Endothelial cell (in vitro differentiated cells): ENCODE data around the gene CHL1. TPM values are rescaled to one million over a fixed set of nuclear protein-coding genes. Genes with fewer than 3 reads are reported as not detected.

Experiments
- DNase-seq: peaks from one replicate; pipeline ENCODE4 v3.0.0; 2021; ENCODE audit warnings: low spot score
- H3K27ac Mint-ChIP-seq: one replicate; pipeline ENCODE4 v1.8.0; 2021; ENCODE audit warnings: mixed read lengths, inconsistent platforms; ENCODE audit not compliant: unreplicated experiment
- H3K27me3 Mint-ChIP-seq: one replicate; pipeline ENCODE4 v1.8.0; 2021; ENCODE audit warnings: mild to moderate bottlenecking, moderate library complexity, mixed read lengths, inconsistent platforms; ENCODE audit not compliant: unreplicated experiment
- H3K36me3 Mint-ChIP-seq: one replicate; pipeline ENCODE4 v1.8.0; 2021; ENCODE audit warnings: mild to moderate bottlenecking, low read depth, mixed read lengths, inconsistent platforms; ENCODE audit not compliant: unreplicated experiment
- H3K4me1 Mint-ChIP-seq: one replicate; pipeline ENCODE4 v1.8.0; 2021; ENCODE audit warnings: mild to moderate bottlenecking, mixed read lengths, inconsistent platforms; ENCODE audit not compliant: unreplicated experiment
- H3K4me3 Mint-ChIP-seq: one replicate; pipeline ENCODE4 v1.8.0; 2021; ENCODE audit warnings: mild to moderate bottlenecking, mixed read lengths, inconsistent platforms; ENCODE audit not compliant: unreplicated experiment
- H3K9me3 Mint-ChIP-seq: one replicate; pipeline ENCODE4 v1.8.0; 2021; ENCODE audit warnings: mixed read lengths, inconsistent platforms; ENCODE audit not compliant: unreplicated experiment
- total RNA-seq: library from RNA; stranded (reverse); fragmentation: NEBNext Ultra II Directional; extraction: Animal tissue kit (Norgen Biotek cat#: 25700); gene quantifications from one replicate; pipeline ENCODE4 v1.2.1, GENCODE V29; 2021; ENCODE audit not compliant: unreplicated experiment
- TF ChIP-seq, protein P1 (sequence below): fragments of 200-600 bp; sonication (generic); IDR thresholded peaks from one replicate; pipeline ENCODE4 v1.5.0; 2021; ENCODE audit warnings: antibody characterized with exemption; ENCODE audit not compliant: unreplicated experiment

The CHL1 gene
- total RNA-seq, 1 donor from 2014 or later: not detected

DNA sequence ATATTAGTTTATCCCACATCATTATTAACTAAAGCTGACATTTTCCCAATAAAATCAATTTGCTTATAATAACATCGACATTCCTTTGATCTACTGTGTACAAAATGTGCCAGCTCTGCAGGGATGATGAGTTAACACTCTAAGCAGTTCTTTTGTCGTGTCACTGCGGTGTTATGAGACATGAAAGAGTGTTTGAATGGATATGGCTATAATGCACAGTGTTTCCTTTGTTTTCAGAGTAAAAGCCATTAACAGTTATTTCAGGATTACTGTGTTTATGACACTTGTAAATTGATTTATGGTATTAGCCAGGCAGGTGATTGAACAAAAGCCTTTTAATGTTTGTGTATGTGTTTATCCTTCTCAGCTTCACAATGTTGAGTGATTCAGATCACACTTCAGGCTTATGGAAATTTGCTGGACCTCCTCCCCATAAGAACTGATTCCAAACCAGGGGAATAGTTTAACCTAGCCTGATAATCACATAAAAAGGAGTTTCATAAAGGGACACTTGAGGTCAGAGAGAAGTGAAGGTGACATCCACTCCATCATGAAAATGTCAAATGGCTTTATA, 115.7 kb downstream of the CHL1 start:
- peaks cover 17% of the 10 kb centered on the region for H3K9me3 Mint-ChIP-seq
- TF ChIP-seq, protein P1, sequence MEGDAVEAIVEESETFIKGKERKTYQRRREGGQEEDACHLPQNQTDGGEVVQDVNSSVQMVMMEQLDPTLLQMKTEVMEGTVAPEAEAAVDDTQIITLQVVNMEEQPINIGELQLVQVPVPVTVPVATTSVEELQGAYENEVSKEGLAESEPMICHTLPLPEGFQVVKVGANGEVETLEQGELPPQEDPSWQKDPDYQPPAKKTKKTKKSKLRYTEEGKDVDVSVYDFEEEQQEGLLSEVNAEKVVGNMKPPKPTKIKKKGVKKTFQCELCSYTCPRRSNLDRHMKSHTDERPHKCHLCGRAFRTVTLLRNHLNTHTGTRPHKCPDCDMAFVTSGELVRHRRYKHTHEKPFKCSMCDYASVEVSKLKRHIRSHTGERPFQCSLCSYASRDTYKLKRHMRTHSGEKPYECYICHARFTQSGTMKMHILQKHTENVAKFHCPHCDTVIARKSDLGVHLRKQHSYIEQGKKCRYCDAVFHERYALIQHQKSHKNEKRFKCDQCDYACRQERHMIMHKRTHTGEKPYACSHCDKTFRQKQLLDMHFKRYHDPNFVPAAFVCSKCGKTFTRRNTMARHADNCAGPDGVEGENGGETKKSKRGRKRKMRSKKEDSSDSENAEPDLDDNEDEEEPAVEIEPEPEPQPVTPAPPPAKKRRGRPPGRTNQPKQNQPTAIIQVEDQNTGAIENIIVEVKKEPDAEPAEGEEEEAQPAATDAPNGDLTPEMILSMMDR: no peak

DNA sequence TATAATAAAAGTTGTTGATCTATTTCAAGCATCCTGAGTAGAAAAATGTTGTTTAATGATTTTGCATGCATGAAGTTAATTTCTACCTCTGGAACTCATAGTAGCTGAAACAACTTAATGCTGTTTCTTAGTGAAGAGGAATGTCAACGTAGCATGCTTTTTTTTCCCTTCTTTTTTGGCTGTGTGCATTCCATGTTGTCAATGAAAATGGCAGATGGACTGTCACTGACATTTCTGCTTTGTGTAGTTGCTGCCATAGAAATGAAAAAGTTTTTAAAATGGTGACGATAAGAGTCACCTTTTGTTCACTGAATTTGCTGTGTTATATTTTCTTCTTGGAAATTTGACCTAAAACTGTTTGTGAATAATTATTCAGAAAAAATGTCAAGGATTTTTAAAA, 116.3 kb downstream of the CHL1 start:
- no peak for DNase-seq
- no peak overlapping the region for H3K4me3 Mint-ChIP-seq
- no peaks in the 10 kb centered on the region for H3K36me3 Mint-ChIP-seq
- no peak overlapping the region for H3K27ac Mint-ChIP-seq
- peaks cover 17% of the 10 kb centered on the region for H3K9me3 Mint-ChIP-seq
- TF ChIP-seq, protein P1: no peak
- H3K27me3 Mint-ChIP-seq: no peaks in the 10 kb centered on the region
- H3K4me1 Mint-ChIP-seq: no peaks in the 10 kb centered on the region

More for the DNA sequence above, 115.7 kb downstream of the CHL1 start:
- Mint-ChIP-seq H3K27me3 (no peaks in the 10 kb centered on the region), H3K27ac (no peak overlapping the region), H3K4me3 (no peak overlapping the region), H3K36me3 (no peaks in the 10 kb centered on the region), H3K4me1 (no peaks in the 10 kb centered on the region)
- DNase-seq: no peak

GRCh38 chr3:317012-317411, 120.4 kb downstream of the CHL1 start:
- no peaks in the 10 kb centered on the region for H3K27me3 Mint-ChIP-seq
- DNase-seq: no peak
- no peaks in the 10 kb centered on the region for H3K4me1 Mint-ChIP-seq
- TF ChIP-seq, protein P1: no peak
- H3K9me3 Mint-ChIP-seq: no peaks in the 10 kb centered on the region
- no peaks in the 10 kb centered on the region for H3K36me3 Mint-ChIP-seq
- H3K4me3 Mint-ChIP-seq: no peak overlapping the region
- no peak overlapping the region for H3K27ac Mint-ChIP-seq

GRCh38 chr3:318903-319302, 122.3 kb downstream of the CHL1 start:
- no peak for DNase-seq
- no peaks in the 10 kb centered on the region for H3K9me3 Mint-ChIP-seq
- no peaks in the 10 kb centered on the region for H3K36me3 Mint-ChIP-seq
- H3K4me3 Mint-ChIP-seq: no peak overlapping the region
- TF ChIP-seq, protein P1: no peak
- no peak overlapping the region for H3K27ac Mint-ChIP-seq
- no peaks in the 10 kb centered on the region for H3K4me1 Mint-ChIP-seq
- no peaks in the 10 kb centered on the region for H3K27me3 Mint-ChIP-seq

DNA sequence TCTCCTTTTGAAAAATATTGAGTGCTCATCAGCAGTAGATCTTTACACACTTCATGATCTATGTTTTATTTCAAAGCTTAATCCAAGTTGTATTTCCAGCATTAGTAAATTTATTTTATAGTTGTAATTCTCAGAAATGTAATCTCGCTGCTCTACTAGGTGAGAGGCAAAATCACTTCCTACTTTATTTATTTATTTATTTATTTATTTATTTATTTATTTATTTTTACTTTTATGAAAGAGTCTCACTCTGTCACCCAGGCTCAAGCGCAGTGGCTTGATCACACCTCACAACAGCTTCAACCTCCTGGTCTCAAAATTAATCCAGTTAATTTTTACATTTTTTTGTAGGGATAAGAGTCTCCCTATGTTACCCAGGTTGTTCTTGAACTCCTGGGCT, 127.9 kb downstream of the CHL1 start:
- TF ChIP-seq, protein P1: no peak
- no peak for DNase-seq
- H3K4me3 Mint-ChIP-seq: no peak overlapping the region
- H3K4me1 Mint-ChIP-seq: no peaks in the 10 kb centered on the region
- H3K36me3 Mint-ChIP-seq: no peaks in the 10 kb centered on the region
- no peaks in the 10 kb centered on the region for H3K27me3 Mint-ChIP-seq
- no peak overlapping the region for H3K27ac Mint-ChIP-seq
- H3K9me3 Mint-ChIP-seq: no peaks in the 10 kb centered on the region
